ENCODE measurements around the gene PTPRK.

GRCh38 chr6:128275681-128276080, 244.7 kb downstream of the PTPRK start:
- TF ChIP-seq CTCF (conservative IDR thresholded peaks at IDR 0.05; ENCODE audit: low read length) (no peak), EZH2phosphoT487 (IDR thresholded peaks at IDR 0.05; ENCODE audit: borderline replicate concordance, low read depth, low read length) (no peak)
